SK-N-MC (cell line): ENCODE measurements around the gene SPDYE6.
"Not testable (repeated sequence)": the region's sequence is repeated elsewhere in the genome, so short reads cannot be mapped to it uniquely, and the experiment has no call there.

Experiments
- DNase-seq: peaks from one replicate; pipeline ENCODE4 v3.0.0-alpha.2; 2011; ENCODE audit warnings: low read depth, low spot score
- H3K27ac ChIP-seq: fragments of 200-600 bp; sonication (generic); 2 replicates; pipeline ENCODE4 v1.5.1; 2016; ENCODE audit warnings: mixed run types
- H3K36me3 ChIP-seq: fragments of 200-600 bp; sonication (generic); 2 replicates; pipeline ENCODE4 v1.6.1; 2017; ENCODE audit warnings: antibody characterized with exemption, low read length, mixed read lengths; ENCODE audit not compliant: insufficient read depth
- H3K4me3 ChIP-seq: fragments of 200-600 bp; sonication (generic); 2 replicates; pipeline ENCODE4 v1.5.1; 2016
- H3K9ac ChIP-seq: fragments of 200-600 bp; sonication (generic); 2 replicates; pipeline ENCODE4 v1.8.0; 2017; ENCODE audit warnings: mixed run types, mixed read lengths; ENCODE audit not compliant: insufficient read length
- H3K9me3 ChIP-seq: fragments of 200-600 bp; sonication (generic); 2 replicates; pipeline ENCODE4 v1.6.1; 2017; ENCODE audit warnings: low read depth, mild to moderate bottlenecking, antibody characterized with exemption, low read length, moderate library complexity, mixed read lengths
- EZH2 ChIP-seq: fragments of 200-600 bp; sonication (generic); IDR thresholded peaks from one replicate; pipeline ENCODE4 v1.6.1; 2017; ENCODE audit warnings: antibody characterized with exemption
- FOXP2 ChIP-seq: optimal IDR thresholded peaks from 2 replicates; pipeline ENCODE3; 2011; ENCODE audit warnings: mild to moderate bottlenecking, moderate library complexity; ENCODE audit not compliant: insufficient read depth; ENCODE audit errors: extremely low read length, control extremely low read depth
- POLR2AphosphoS5 ChIP-seq: IDR thresholded peaks from 2 replicates; pipeline ENCODE4 v1.6.1; 2012; ENCODE audit warnings: mild to moderate bottlenecking, low read depth, low read length, borderline replicate concordance

SPDYE6 gene

GRCh38 chr7:102304668-102305067 lies 51.6 kb downstream of the SPDYE6 start:
- Histone ChIP-seq H3K9ac (no peak overlapping the region), H3K36me3 (no peaks in the 10 kb centered on the region; the same call in 1 of the 2 replicates), H3K27ac (no peak overlapping the region), H3K9me3 (no peaks in the 10 kb centered on the region), H3K4me3 (no peak overlapping the region)
- no peak for DNase-seq
- no peak for TF ChIP-seq POLR2AphosphoS5
- TF ChIP-seq EZH2 = no peak
- TF ChIP-seq FOXP2 = no peak

GRCh38 chr7:102303669-102304422 lies 52.4 kb downstream of the SPDYE6 start:
- Histone ChIP-seq H3K36me3 (no peaks in the 10 kb centered on the region; the same call in 1 of the 2 replicates), H3K9ac (no peak overlapping the region), H3K27ac (no peak overlapping the region), H3K9me3 (no peaks in the 10 kb centered on the region), H3K4me3 (no peak overlapping the region)
- no peak for DNase-seq
- TF ChIP-seq POLR2AphosphoS5 (no peak), EZH2 (no peak), FOXP2 (no peak)

GRCh38 chr7:102302025-102302424 lies 54.2 kb downstream of the SPDYE6 start:
- Histone ChIP-seq H3K9me3 (no peaks in the 10 kb centered on the region), H3K36me3 (no peaks in the 10 kb centered on the region), H3K9ac (no peak overlapping the region), H3K27ac (no peak overlapping the region), H3K4me3 (no peak overlapping the region)
- TF ChIP-seq EZH2 (no peak), POLR2AphosphoS5 (no peak), FOXP2 (no peak)
- DNase-seq = no peak

- H3K36me3 ChIP-seq, H3K9ac ChIP-seq, H3K4me3 ChIP-seq, H3K27ac ChIP-seq, H3K9me3 ChIP-seq, DNase-seq: not testable (repeated sequence)
Observed at GRCh38 chr7:102301367-102301766, 54.9 kb downstream of the SPDYE6 start.

GRCh38 chr7:102300643-102301221 lies 55.5 kb downstream of the SPDYE6 start:
- TF ChIP-seq POLR2AphosphoS5 = no peak
- Histone ChIP-seq H3K9me3 (no peaks in the 10 kb centered on the region), H3K9ac (no peak overlapping the region), H3K36me3 (no peaks in the 10 kb centered on the region), H3K27ac (no peak overlapping the region), H3K4me3 (no peak overlapping the region)
- no peak for DNase-seq

GRCh38 chr7:102297487-102298218 lies 58.6 kb downstream of the SPDYE6 start:
- TF ChIP-seq EZH2 (no peak), FOXP2 (no peak), POLR2AphosphoS5 (no peak)
- Histone ChIP-seq H3K27ac (no peak overlapping the region), H3K9ac (no peak overlapping the region), H3K4me3 (no peak overlapping the region), H3K9me3 (no peaks in the 10 kb centered on the region), H3K36me3 (no peaks in the 10 kb centered on the region)
- no peak for DNase-seq

- no peak overlapping the region for H3K27ac ChIP-seq
- no peaks in the 10 kb centered on the region for H3K9me3 ChIP-seq
- TF ChIP-seq FOXP2 = no peak
- TF ChIP-seq EZH2 = no peak
- no peak for TF ChIP-seq POLR2AphosphoS5
- H3K36me3 ChIP-seq = no peaks in the 10 kb centered on the region
- H3K9ac ChIP-seq = no peak overlapping the region
- no peak for DNase-seq
- no peak overlapping the region for H3K4me3 ChIP-seq
Observed at GRCh38 chr7:102296514-102296913, 59.7 kb downstream of the SPDYE6 start.

GRCh38 chr7:102296179-102296438 lies 60.1 kb downstream of the SPDYE6 start:
- no peaks in the 10 kb centered on the region for H3K9me3 ChIP-seq
- no peak overlapping the region for H3K27ac ChIP-seq
- H3K4me3 ChIP-seq = no peak overlapping the region
- H3K36me3 ChIP-seq = no peaks in the 10 kb centered on the region
- no peak overlapping the region for H3K9ac ChIP-seq
- TF ChIP-seq POLR2AphosphoS5 (no peak), FOXP2 (no peak)
- no peak for DNase-seq
